GM04503 (cell line): ENCODE measurements around the gene MPND.

Source experiments
- DNase-seq: peaks from one replicate; pipeline ENCODE4 v3.0.0-alpha.2; 2012; ENCODE audit warnings: low read depth

MPND gene, protein sequence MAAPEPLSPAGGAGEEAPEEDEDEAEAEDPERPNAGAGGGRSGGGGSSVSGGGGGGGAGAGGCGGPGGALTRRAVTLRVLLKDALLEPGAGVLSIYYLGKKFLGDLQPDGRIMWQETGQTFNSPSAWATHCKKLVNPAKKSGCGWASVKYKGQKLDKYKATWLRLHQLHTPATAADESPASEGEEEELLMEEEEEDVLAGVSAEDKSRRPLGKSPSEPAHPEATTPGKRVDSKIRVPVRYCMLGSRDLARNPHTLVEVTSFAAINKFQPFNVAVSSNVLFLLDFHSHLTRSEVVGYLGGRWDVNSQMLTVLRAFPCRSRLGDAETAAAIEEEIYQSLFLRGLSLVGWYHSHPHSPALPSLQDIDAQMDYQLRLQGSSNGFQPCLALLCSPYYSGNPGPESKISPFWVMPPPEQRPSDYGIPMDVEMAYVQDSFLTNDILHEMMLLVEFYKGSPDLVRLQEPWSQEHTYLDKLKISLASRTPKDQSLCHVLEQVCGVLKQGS

DNA sequence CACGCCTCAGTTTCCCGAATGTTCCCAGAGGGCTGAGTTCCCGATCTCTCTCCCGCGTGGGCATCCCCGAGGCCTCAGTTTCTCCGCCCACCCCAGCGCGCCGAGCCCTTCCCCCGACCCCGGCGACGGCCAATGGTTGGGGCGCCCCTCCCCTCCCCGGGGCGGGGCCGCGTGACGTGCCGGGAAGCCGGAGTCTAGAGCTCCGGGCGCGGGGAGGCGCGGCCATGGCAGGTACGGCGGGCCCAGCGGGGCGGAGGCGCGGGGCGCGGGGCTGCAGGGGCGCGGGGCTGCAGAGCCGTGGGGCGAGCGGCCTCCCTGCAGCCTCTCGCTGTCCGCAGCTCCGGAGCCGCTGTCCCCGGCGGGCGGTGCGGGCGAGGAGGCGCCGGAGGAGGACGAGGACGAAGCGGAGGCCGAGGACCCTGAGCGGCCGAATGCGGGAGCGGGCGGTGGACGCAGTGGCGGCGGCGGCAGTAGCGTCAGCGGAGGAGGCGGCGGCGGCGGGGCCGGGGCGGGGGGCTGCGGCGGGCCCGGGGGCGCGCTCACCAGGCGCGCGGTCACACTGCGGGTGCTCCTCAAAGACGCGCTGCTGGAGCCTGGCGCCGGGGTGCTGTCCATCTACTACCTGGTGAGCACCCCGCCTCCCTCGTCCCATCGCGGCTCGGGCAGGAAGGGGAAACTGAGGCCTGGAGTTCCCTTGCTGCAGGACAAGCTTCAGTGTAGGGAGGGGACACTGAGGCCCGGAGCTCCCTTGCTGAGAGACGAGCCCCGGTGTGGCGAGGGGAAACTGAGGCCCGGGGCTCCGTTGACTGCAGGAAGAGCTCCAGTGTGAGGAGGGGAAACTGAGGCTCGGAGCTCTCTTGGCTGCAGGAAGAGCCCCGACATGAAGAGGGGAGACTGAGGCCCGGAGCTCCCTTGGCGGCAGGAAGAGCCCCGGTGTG, at the start of gene MPND:
MPND (plus strand) TSS at position 193 of the 938 bp plus-strand sequence; CDS start at position 225, 32 bp downstream.
- DNase-seq: peak; percentile 39

DNA sequence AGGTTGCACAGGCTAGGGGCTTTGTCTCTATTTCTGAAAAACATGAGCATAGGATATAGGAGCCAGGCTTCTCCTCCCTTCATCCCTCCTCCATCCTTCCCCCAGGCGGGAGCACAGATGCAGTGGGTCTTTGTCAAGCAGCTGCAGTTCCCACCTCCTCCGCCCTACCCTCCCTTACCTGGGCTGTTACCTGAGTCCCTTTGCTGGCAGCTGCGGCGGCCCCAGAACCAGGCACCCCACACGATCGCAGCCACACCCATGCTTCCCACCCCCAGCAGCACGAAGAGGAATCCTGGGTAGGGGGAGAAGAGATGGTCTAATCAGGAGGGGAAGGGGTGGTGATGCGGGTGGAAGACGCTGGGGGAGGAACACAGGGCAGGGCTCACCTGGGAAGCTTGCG, 49.0 kb upstream of the MPND start:
- DNase-seq: no peak

- no peak for DNase-seq
These were observed 47.2 kb upstream of the MPND start for GRCh38 chr19:4295972-4296771.

DNA sequence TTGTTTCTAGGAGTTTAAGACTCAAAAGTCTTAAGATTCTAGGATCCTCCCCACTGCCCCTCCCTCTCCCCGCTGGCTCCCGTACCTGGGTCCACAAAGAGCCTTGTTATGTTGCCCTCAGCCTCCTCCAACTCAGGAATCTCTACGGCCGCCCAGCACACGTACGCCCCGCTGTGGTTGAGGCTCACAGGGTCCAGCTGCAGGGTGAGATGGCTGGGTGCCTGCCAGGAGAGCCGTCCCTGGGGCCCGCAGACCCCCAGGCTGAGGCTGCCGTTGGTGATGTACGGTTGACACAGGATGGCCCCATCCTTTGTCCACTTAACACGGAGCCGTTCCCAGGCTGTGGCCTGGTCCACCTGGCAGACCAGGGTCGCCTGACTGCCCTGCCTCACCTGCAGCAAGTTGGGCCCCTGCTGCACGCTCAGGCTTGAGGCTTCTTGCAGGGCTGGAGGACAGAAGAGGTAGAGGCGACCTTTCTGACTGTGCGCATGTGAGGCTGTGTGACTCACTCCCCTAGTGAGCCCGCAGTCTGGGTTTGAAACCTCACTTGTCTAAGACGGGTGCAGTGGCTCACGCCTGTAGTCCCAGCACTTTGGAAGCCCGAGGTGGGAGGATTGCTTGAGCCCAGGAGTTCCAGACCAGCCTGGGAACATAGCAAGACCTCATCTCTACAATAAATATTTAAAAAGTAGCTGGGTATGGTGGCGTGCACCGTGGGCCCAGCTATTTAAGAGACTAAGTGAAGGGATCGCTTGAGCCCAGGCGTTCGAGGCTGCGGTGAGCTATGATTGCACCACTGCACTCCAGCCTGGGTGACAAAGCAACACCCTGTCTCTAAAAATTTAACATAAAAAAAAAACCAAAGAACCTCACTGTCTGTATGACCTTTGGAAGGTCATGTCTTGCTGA, 45.2 kb upstream of the MPND start:
- no peak for DNase-seq

GRCh38 chr19:4298810-4299550, 44.4 kb upstream of the MPND start:
- no peak for DNase-seq

DNA sequence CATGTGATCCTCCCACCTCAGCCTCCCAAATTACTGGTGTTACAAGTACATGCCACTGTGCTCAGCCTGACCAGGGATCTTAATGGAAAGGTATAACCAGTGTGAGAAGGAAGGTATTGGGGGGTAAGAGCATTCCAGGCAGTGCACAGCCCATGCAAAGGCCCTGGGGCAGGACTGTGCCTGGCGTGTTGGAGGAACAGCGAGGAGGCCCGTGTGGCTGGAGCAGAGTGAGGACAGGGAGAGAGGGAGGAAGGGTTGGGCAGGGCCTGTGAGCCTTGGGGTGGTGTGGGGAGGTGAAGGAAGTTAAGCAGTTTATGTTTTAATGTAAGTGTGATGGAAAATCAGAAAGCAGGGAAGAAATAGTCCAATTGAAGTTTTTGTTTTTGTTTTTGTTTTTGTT, 42.8 kb upstream of the MPND start:
- no peak for DNase-seq

DNA sequence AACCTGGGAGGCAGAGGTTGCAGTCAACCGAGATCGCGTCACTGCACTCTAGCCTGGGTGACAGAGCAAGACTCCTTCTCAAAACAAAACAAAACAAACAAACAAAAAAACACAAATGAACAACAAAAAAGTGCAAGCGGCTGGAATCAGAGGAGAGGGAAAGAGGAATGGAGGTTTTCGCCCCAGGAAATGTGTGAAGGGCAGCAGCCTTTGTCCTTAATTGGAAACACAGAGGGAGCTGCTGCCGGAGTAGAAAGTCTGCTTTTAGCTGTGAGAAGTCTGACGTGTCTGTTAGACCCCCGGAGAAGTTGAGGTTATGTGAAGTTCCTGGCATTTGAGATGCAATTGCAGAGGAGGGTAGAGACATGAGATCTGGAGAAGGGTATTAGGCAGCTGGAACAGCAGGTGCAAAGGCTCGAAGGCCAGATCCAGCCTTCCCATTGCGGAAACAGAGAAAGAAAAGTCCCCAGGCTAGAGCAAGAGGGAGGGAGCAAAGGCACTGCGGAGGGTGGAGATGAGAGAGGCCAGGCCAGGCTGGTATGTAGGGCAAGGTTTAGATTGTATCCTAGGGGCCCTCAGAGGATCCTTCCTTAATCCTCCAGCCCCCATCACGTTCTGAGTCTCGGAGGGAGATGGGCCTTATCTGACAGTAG, 41.6 kb upstream of the MPND start:
- no peak for DNase-seq

- no peak for DNase-seq
These were observed 41.1 kb upstream of the MPND start, which contains the start of gene TMIGD2 for GRCh38 chr19:4302243-4302640. TSS of gene TMIGD2 (minus strand) at chr19:4302389. CDS start at chr19:4302385, 4 bp downstream.

DNA sequence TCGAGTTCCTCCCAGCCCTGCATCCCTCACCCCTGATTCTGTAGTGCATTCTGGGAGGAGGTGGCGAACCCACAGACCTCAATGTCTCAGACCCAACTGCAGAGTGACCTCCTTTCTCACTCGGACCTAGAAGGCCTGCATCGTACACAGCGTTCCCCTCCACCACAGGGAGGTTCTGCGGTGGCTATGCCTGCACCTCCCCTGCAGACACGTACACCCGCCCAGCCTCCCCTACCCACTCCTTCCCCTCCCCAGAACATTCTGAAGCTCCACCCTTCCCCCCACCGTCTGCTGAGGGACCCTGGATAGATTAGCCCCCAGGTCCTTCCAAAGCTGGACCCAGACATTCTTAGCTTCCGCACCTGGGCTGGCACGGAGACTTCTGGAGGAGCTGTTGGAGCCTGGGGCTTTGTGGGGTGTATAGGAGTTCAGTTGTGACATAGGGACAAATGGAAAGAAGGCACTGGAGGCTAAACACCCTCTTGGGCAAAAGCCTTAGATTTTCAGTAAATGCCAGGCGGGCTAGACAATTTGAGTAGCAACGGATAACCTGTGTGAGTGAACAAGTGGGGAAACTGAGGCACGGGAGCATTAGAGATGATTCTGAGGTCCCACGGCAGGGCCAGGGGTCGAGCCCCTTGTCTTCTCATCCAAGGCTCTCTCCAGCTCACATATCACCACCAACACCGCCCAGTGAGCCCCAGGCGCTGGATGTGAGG, 39.4 kb upstream of the MPND start:
- DNase-seq: no peak

GRCh38 chr19:4304538-4305256, 38.7 kb upstream of the MPND start, which contains the start of gene FSD1:
TSS of gene FSD1 (plus strand) at chr19:4304598. CDS start at chr19:4304747, 149 bp downstream.
- no peak for DNase-seq

- no peak for DNase-seq
These were observed 38.1 kb upstream of the MPND start for GRCh38 chr19:4305257-4305612.

DNA sequence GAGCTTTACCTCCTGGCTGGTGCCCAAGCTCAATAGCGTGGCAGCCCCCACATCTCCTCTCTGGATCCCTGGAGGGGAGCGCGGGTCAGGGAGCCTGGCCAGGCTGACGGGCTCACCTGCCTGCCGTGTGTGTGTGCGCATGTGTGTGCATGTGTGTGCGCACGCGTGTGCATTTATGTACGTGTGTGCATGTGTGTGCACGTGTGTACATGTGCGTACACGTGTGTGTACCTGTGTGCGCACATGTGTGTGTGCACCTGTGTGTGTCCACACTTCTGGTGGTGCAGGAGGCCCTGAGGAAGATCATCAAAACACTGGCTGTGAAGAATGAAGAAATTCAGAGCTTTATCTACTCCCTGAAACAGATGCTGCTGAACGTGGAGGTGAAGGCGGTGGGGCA, 37.7 kb upstream of the MPND start:
- no peak for DNase-seq

GRCh38 chr19:4310247-4311121, 32.9 kb upstream of the MPND start:
- no peak for DNase-seq

- DNase-seq: no peak
These were observed 29.4 kb upstream of the MPND start for GRCh38 chr19:4313847-4314490.

- DNase-seq: no peak
These were observed 26.4 kb upstream of the MPND start for GRCh38 chr19:4316956-4317355.

GRCh38 chr19:4318460-4318859, 24.9 kb upstream of the MPND start:
- DNase-seq: no peak
